Nephron progenitor cell (in vitro differentiated cells): ENCODE results near the gene LAMB3.
"Not testable (repeated sequence)": the region's sequence is repeated elsewhere in the genome, so short reads cannot be mapped to it uniquely, and the experiment has no call there.

Source experiments
- DNase-seq: peaks from one replicate; pipeline ENCODE4 v3.0.0; 2021
- H3K27ac Mint-ChIP-seq: 2 replicates; pipeline ENCODE4 v1.8.0; 2021; ENCODE audit warnings: mild to moderate bottlenecking, moderate library complexity, mixed read lengths
- H3K27me3 Mint-ChIP-seq: 2 replicates; pipeline ENCODE4 v1.8.0; 2021; ENCODE audit warnings: mild to moderate bottlenecking, low read depth, mixed read lengths; ENCODE audit not compliant: poor library complexity
- H3K36me3 Mint-ChIP-seq: 2 replicates; pipeline ENCODE4 v1.8.0; 2021; ENCODE audit warnings: low read depth, mixed read lengths
- H3K4me1 Mint-ChIP-seq: 2 replicates; pipeline ENCODE4 v1.8.0; 2021; ENCODE audit warnings: mixed read lengths
- H3K4me3 Mint-ChIP-seq: 2 replicates; pipeline ENCODE4 v1.8.0; 2021; ENCODE audit warnings: mild to moderate bottlenecking, moderate library complexity, mixed read lengths
- H3K9me3 Mint-ChIP-seq: 2 replicates; pipeline ENCODE4 v1.8.0; 2021; ENCODE audit warnings: mild to moderate bottlenecking, moderate library complexity, mixed read lengths
- TF ChIP-seq, protein P1 (sequence below): fragments of 200-600 bp; sonication (generic); IDR thresholded peaks from 2 replicates; pipeline ENCODE4 v1.5.0; 2021; ENCODE audit warnings: antibody characterized with exemption

The LAMB3 gene

DNA sequence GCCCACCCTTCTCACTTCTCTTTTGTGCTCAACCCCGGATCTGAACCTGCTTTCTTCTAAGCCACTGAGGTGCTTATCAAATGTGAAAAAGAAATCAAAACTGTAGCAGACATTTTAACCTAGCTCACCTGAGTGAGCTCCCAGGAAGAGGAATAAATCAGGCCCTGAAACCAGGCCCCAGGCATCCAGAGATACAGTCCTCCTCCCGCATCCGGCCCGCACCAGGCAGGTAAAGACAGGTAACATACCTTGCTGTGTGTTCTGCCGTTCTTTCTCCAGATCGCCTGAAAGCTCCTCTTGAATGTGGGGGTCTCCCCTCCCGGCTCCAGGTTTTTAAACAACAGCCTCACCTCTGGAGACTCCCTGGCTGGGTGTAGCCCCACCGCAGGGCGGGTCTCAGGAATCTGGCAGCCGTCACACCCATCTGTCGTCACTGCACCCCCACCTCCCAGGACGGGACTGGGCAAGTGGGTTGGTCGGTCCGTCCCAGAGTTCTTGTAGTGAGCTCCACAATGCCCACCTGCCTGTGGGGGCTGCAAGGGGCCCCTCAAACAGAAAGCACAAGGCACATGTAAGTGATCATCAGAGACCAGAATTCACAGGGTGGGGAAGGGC, at the start of gene LAMB3:
Gene LAMB3, minus strand, starts transcription at position 305 of the 615 bp plus-strand sequence. CDS start 1,481 bp downstream, outside the sequence.
- no peak within 1 kb of the TSS for H3K4me3 Mint-ChIP-seq
- DNase-seq, result no peak
- H3K27ac Mint-ChIP-seq, result no peak within 1 kb of the TSS

GRCh38 chr1:209700686-209701085, 48.5 kb upstream of the LAMB3 start:
- H3K9me3 Mint-ChIP-seq, DNase-seq, H3K27ac Mint-ChIP-seq, H3K36me3 Mint-ChIP-seq, H3K4me3 Mint-ChIP-seq, H3K4me1 Mint-ChIP-seq: not testable (repeated sequence)
- peaks cover 29% of the 10 kb centered on the region for H3K27me3 Mint-ChIP-seq

More for the DNA sequence above, at the start of gene LAMB3:
- peaks cover 6% of the 10 kb centered on the region for H3K27me3 Mint-ChIP-seq
- TF ChIP-seq, protein P1, sequence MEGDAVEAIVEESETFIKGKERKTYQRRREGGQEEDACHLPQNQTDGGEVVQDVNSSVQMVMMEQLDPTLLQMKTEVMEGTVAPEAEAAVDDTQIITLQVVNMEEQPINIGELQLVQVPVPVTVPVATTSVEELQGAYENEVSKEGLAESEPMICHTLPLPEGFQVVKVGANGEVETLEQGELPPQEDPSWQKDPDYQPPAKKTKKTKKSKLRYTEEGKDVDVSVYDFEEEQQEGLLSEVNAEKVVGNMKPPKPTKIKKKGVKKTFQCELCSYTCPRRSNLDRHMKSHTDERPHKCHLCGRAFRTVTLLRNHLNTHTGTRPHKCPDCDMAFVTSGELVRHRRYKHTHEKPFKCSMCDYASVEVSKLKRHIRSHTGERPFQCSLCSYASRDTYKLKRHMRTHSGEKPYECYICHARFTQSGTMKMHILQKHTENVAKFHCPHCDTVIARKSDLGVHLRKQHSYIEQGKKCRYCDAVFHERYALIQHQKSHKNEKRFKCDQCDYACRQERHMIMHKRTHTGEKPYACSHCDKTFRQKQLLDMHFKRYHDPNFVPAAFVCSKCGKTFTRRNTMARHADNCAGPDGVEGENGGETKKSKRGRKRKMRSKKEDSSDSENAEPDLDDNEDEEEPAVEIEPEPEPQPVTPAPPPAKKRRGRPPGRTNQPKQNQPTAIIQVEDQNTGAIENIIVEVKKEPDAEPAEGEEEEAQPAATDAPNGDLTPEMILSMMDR, result no peak
- H3K9me3 Mint-ChIP-seq, result no peaks in the 10 kb centered on the region
- peaks cover 42% of the 10 kb centered on the region for H3K4me1 Mint-ChIP-seq
- H3K36me3 Mint-ChIP-seq, result no peaks in the 10 kb centered on the region

DNA sequence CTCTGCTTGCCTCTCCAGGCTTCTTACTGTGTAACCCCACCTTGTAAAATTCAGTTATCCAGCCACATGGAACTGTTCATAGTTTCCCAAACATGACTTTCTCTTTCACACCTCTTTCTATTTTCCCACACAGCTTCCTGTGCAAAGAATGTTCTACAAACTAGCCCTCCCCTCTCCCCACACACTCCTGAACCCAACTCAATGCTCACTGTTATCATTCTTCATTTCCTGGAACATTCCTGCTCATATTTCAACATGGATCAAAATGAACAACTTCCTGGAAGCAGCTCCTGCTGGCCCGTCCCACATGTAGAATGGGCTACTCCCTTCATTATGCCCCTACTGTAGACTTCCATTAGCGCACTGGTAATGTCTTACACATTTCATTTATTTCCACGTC, 44.9 kb upstream of the LAMB3 start:
- Mint-ChIP-seq H3K27ac (no peak overlapping the region), H3K4me3 (no peak overlapping the region), H3K36me3 (no peaks in the 10 kb centered on the region), H3K9me3 (no peaks in the 10 kb centered on the region), H3K4me1 (peaks cover 8% of the 10 kb centered on the region), H3K27me3 (peaks cover 51% of the 10 kb centered on the region)
- TF ChIP-seq, protein P1, result no peak
- no peak for DNase-seq

- H3K27ac Mint-ChIP-seq, result peak overlapping the region; percentile 9
- peaks cover 10% of the 10 kb centered on the region for H3K4me1 Mint-ChIP-seq
- no peak overlapping the region for H3K4me3 Mint-ChIP-seq
- peaks cover 48% of the 10 kb centered on the region for H3K27me3 Mint-ChIP-seq
- no peaks in the 10 kb centered on the region for H3K9me3 Mint-ChIP-seq
- no peak for DNase-seq
- TF ChIP-seq, protein P1, result no peak
- H3K36me3 Mint-ChIP-seq, result no peaks in the 10 kb centered on the region
Observed at GRCh38 chr1:209696673-209697072, 44.4 kb upstream of the LAMB3 start.

- Mint-ChIP-seq H3K27ac (no peak overlapping the region), H3K27me3 (peaks cover 52% of the 10 kb centered on the region), H3K4me3 (no peak overlapping the region), H3K36me3 (no peaks in the 10 kb centered on the region), H3K9me3 (no peaks in the 10 kb centered on the region), H3K4me1 (peaks cover 10% of the 10 kb centered on the region)
- TF ChIP-seq, protein P1, result peak; percentile 90
- peak; percentile 81 for DNase-seq
Observed at GRCh38 chr1:209692745-209693504, 40.7 kb upstream of the LAMB3 start.

DNA sequence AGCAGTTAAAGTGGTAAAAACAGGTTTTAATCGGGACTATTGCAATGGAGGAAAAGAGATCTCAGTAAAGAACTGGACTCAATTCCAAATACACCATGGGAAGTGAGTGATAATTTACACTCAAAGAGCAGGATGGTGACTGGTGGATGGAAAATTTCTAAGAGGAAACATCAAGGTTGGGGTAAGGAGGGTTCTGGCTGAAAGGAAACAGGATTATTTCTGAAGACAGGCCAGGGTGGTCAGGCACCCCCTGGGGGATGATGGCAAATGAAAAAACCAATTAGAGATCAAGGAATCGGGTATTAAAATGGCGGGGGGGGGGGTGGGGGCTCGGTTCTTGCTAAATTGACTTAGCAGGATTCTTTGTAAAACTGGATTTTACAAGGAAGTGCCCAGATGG, 40.1 kb upstream of the LAMB3 start:
- no peak overlapping the region for H3K27ac Mint-ChIP-seq
- H3K36me3 Mint-ChIP-seq, result no peaks in the 10 kb centered on the region
- peaks cover 10% of the 10 kb centered on the region for H3K4me1 Mint-ChIP-seq
- H3K9me3 Mint-ChIP-seq, result no peaks in the 10 kb centered on the region
- no peak overlapping the region for H3K4me3 Mint-ChIP-seq
- no peak for DNase-seq
- TF ChIP-seq, protein P1, result no peak
- H3K27me3 Mint-ChIP-seq, result peaks cover 53% of the 10 kb centered on the region
